ENCODE results near the gene DNAI4. TPM values are rescaled to one million over a fixed set of nuclear protein-coding genes. Genes with fewer than 3 reads are reported as not detected.
"Not testable (repeated sequence)": the region's sequence is repeated elsewhere in the genome, so short reads cannot be mapped to it uniquely, and the experiment has no call there.

The DNAI4 gene
- total RNA-seq, 2 experiments from 2014 or later = 1.9 to 10.2 TPM

GRCh38 chr1:66876664-66877063, 48.0 kb downstream of the DNAI4 start:
- Histone ChIP-seq H3K4me1 (ENCODE audit: insufficient read depth, low read length, poor library complexity, severe bottlenecking) (no peaks in the 10 kb centered on the region), H3K27ac (ENCODE audit: low read depth, low read length, poor library complexity, severe bottlenecking) (no peak overlapping the region), H2AFZ (ENCODE audit: low read length) (no peak overlapping the region), H3K79me2 (ENCODE audit: insufficient read depth, low read depth, low read length) (no peaks in the 10 kb centered on the region), H3K4me2 (ENCODE audit: low read length) (no peak overlapping the region), H3K4me3 (ENCODE audit: low read depth, low read length, poor library complexity, severe bottlenecking) (no peak overlapping the region), H3K9me3 (ENCODE audit: low read length) (peaks cover 12% of the 10 kb centered on the region; the same call in 1 of the 2 replicates), H3K9me2 (ENCODE audit: insufficient read depth, low read length) (no peaks in the 10 kb centered on the region), H4K20me1 (ENCODE audit: insufficient read depth, low read length) (no peaks in the 10 kb centered on the region), H3K36me3 (ENCODE audit: insufficient read depth, low read length) (no peaks in the 10 kb centered on the region)
- DNase-seq (ENCODE audit: low spot score) = no peak
- ChIA-PET CTCF (ENCODE audit: unreplicated experiment) (no interaction called here), POLR2A (no interaction called here)
- intact Hi-C loops (cut with micrococcal nuclease; ENCODE audit: unreplicated experiment) = no loop called here
- no peak for TF ChIP-seq EZH2phosphoT487 (IDR thresholded peaks at IDR 0.05; ENCODE audit: borderline replicate concordance, low read depth, low read length)
- no peak for TF ChIP-seq CTCF (conservative IDR thresholded peaks at IDR 0.05; ENCODE audit: low read length)
- no TSS peak for BruUV-seq (replicated peaks)

GRCh38 chr1:66873111-66873510, 51.5 kb downstream of the DNAI4 start:
- Histone ChIP-seq H3K4me1 (ENCODE audit: insufficient read depth, low read length, poor library complexity, severe bottlenecking) (no peaks in the 10 kb centered on the region), H3K4me3 (ENCODE audit: low read depth, low read length, poor library complexity, severe bottlenecking) (no peak overlapping the region), H3K9me3 (ENCODE audit: low read length) (0 out of 2 replicates have a peak, but pooled peaks cover under 1% of the 10 kb centered on the region), H3K4me2 (ENCODE audit: low read length) (no peak overlapping the region), H2AFZ (ENCODE audit: low read length) (no peak overlapping the region), H3K9me2 (ENCODE audit: insufficient read depth, low read length) (no peaks in the 10 kb centered on the region), H3K79me2 (ENCODE audit: insufficient read depth, low read depth, low read length) (no peaks in the 10 kb centered on the region), H3K36me3 (ENCODE audit: insufficient read depth, low read length) (no peaks in the 10 kb centered on the region), H3K27ac (ENCODE audit: low read depth, low read length, poor library complexity, severe bottlenecking) (no peak overlapping the region), H4K20me1 (ENCODE audit: insufficient read depth, low read length) (no peaks in the 10 kb centered on the region)
- ChIA-PET POLR2A (interaction anchor here (0.9 kb wide), 2 partner anchors 11 to 14 kb away, joined by 3 to 8 read pairs; no protein-coding TSS in a partner anchor), CTCF (ENCODE audit: unreplicated experiment) (no interaction called here)
- no peak for DNase-seq (ENCODE audit: low spot score)
- intact Hi-C loops (cut with micrococcal nuclease; ENCODE audit: unreplicated experiment) = no loop called here
- TF ChIP-seq CTCF (conservative IDR thresholded peaks at IDR 0.05; ENCODE audit: low read length) = no peak
- no peak for TF ChIP-seq EZH2phosphoT487 (IDR thresholded peaks at IDR 0.05; ENCODE audit: borderline replicate concordance, low read depth, low read length)
- no TSS peak for BruUV-seq (replicated peaks)

- H3K36me3 ChIP-seq (ENCODE audit: insufficient read depth, low read length); H3K4me1 ChIP-seq (ENCODE audit: insufficient read depth, low read length, poor library complexity, severe bottlenecking); POLR2A ChIA-PET; H3K4me3 ChIP-seq (ENCODE audit: low read depth, low read length, poor library complexity, severe bottlenecking); DNase-seq (ENCODE audit: low spot score); H3K4me2 ChIP-seq (ENCODE audit: low read length); BruUV-seq (replicated peaks); H4K20me1 ChIP-seq (ENCODE audit: insufficient read depth, low read length); H2AFZ ChIP-seq (ENCODE audit: low read length); H3K9me2 ChIP-seq (ENCODE audit: insufficient read depth, low read length); H3K9me3 ChIP-seq (ENCODE audit: low read length); H3K79me2 ChIP-seq (ENCODE audit: insufficient read depth, low read depth, low read length); H3K27ac ChIP-seq (ENCODE audit: low read depth, low read length, poor library complexity, severe bottlenecking); intact Hi-C loops (cut with micrococcal nuclease; ENCODE audit: unreplicated experiment); CTCF ChIA-PET (ENCODE audit: unreplicated experiment): not testable (repeated sequence)
Measured at GRCh38 chr1:66872024-66872423, 52.6 kb downstream of the DNAI4 start.
